Endometrial microvascular endothelial cells (primary cell): ENCODE measurements around the gene ST3GAL5. TPM values are rescaled to one million over a fixed set of nuclear protein-coding genes. Genes with fewer than 3 reads are reported as not detected.

ENCODE experiments used
- in situ Hi-C: cut with HindIII; loops from 2 replicates; pipeline ENCODE4 v1.10.0; 2017; ENCODE audit warnings: low sequenced_read_pairs, low pct_unique_long_range_greater_than_20kb; ENCODE audit errors: inconsistent ontology term
- total RNA-seq: library from RNA; depleted of rRNA; stranded (reverse); fragments of >200 nt; gene quantifications from one replicate; pipeline ENCODE4 v1.2.3, GENCODE V29; 2015; ENCODE audit errors: inconsistent ontology term

The ST3GAL5 gene
- total RNA-seq, 1 donor from 2014 or later, result 10.6 TPM

DNA sequence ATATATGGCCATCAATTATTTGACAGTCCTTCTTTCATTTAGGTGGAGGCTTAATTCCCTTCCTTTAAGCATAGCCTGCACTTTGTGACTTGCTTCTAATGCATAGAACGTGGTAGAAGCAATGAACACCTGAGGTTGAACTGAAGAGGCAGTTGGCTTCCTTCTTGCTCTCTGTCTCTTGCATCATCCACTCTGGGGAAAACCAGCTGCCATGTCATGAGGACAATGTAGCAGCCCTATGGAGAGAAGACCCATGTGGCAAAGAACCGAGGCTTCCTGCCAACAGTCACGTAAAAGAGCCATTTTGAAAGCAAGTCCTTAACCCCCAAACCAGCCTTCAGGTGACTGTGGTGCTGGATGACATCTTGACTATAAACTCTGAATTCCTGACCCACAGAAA, 88.2 kb downstream of the ST3GAL5 start:
- in situ Hi-C loops, result loop anchor here (25.0 kb wide), 1 partner anchor 88 kb away; no protein-coding TSS in a partner anchor

DNA sequence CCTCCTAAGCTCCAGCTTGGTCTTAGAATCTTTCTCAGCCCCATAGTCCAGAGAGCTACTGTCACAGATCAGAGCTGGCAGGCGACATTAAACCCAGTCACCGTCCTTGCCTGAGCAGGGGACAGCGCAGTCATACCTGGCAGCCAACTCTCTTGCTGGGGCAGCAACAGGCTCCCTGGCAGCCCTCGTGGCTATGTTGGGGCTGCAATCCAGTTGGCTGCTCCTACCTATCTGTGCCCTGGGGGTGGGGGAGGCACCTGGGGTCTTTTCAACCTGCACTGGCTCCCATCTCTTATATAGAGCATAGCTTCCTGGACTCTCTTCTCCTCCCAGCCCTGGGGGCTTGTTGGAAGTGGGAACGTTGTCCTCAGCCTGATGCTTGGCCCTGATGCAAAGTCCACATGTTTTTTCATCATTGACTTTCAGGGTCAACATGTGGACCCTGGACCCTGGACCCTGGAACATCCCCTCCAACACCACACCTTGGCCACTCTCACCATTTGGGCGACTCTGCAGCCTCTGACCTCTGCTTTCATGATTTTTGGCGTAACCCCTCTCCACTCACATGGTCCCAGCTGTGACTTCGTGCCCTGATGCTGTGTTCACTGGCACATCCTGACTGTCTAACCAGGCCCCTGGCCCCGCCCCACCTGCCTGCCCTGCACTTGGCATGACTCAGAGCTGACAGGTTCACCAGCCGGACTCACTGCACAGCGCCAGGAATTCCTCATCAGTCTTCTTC, 89.4 kb downstream of the ST3GAL5 start:
- in situ Hi-C loops, result no loop called here

DNA sequence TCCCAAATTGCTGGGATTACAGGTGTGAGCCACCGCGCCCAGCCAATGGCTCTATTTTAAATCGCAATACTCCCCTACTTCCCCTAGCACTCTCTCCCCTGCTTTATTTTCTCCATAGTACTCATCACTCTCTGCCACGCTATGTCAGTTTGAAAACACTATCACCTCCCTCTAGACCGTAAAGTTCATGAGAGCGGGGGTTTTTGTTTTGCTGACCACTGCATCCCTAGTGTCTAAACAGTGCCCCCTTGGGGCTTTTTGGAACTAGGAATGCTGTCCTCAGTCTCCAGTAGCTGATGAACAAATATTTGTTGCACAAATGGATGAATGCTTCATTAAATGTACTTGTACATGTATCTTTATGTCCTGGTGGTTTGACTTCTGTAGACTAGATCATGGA, 90.9 kb downstream of the ST3GAL5 start:
- in situ Hi-C loops, result no loop called here

DNA sequence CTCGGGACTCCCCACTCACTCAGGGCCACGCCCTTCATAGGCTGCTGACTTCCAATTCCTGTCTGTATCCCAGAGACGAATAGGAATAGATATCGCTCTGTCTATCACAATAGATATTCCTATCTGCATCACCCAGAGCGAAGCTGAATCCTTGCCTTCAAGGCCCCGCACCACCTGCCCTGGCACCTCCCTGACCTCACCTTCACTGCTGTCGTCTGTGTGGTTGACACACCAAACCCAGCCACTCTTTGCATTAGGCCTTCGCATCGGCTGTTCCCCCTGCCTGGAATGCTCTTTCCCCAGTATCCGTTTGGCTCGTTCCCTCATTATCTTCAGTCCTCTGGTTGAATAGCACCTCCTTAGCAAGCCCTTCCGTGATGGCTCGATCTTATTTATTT, 91.5 kb downstream of the ST3GAL5 start:
- in situ Hi-C loops, result no loop called here

DNA sequence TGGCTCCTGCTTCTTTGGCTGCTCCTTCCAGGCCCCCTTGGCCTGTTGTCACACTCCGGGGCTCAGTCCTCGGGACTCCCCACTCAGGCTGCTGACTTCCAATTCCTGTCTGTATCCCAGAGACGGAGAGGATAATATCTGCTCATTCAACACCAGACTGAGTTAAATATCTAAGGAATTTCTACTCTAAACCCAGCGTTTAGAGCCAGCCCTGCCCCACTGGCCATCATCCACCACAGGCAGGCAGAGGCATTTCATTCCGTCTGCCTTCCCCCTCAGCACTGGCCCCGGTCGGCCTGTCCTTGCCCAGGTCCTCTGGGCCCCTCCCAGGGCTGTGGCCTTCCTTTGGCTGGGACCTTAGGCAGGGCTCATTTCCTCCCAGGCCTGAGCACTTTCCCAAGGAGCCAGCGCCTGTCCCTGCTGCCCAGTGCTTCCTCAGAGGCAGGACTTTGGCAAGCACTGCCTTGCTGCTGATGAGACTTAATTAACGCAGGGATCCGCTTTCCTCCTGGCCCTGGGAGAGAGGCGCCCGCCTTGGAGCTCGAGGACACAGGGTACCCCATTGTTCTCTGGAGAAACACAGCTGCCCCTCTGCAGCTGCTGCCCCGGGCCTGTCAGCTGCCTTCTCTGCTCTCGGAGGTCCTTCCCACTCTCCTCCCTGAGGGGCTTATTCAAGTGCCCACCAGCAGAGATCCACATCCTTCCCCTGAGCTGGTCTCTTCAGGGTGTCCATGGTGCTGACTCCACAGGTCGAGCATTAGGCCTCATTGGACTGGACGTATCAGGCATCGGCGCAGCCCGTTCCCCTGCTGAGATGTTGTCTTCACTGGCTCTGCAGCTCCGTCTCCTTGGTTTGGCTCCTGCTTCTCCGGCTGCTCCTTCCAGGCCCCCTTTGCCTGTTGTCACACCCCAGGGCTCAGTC, 92.2 kb downstream of the ST3GAL5 start:
- in situ Hi-C loops, result no loop called here

DNA sequence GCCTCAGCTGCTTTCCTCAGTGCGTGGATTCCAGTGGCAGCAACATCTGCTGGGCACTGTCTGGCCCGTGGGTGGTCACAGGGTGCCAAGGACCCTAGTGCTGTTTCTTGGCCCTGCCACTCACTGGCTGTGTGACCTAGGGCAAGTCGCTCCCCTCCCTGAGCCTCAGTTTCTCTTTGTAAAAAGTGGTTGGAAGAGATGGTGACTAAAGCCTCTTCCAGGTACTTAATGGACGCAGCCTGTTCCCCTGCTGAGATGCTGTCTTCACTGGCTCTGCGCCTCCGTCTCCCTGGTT, 92.8 kb downstream of the ST3GAL5 start:
- in situ Hi-C loops, result no loop called here

DNA sequence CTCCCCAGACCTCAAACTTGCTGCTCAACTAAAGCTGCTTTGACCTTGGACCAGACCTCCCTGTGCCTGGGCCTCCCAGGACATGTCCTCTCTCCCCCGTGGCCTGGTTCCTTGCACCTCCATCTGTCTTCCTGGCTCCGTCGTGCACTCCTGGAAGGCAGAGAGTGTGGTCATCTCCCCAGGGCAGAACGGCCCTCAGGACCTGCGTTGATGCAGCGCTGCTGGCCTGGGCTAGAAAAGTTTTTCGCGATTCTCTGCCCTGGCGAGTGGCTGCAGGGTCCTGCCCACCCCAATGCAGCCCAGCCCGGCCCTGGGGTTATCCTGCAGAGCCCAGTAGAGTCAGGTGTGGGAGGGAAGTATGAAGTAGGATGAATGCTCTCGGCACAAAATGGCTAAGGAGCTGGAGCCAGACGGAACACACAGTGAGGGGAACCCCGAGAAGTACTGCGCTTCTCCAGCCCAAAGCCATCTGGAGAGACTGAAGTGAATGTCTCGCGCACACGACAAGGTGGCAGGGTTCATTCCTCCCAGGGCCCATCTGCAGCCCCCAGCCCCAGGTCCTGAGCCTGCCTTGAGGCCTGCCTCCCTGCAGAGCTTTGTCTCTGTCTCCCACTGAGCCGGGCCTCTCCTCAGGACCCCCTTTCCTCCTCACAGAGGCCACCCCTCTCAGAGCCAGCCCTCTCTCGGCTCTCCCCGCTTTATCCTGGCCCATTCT, 93.3 kb downstream of the ST3GAL5 start:
- in situ Hi-C loops, result no loop called here

DNA sequence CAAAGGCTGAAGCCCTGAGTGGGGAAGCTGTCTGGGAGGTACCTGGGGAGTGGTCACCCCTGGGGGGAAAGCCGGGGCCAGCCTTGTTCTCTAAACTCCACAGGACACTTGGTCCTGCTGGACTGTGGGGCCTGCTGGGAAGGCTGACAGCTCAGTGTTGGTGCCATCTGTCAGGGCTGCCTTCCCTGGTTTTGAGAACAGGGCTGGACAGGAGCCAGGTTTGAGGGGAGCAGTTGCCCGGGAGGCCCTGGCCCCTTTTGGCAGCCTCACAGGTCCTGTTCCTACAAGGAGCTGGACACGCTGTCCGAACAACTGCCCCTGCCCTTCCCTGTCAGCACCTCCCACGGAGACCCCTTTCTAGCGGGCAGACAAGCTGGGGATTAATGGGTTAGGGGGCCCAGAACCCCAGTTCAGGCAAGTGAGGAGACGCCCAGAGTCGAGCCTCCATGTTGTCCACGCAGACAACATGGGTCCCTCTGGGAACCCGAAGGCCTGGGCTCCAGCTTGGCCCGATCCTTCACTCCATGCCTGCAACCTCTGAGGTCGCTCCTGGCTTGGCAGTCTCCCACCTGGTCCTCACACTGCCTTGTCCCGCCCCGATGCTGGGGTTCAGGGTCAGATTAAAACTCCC, 94.2 kb downstream of the ST3GAL5 start:
- in situ Hi-C loops, result no loop called here

DNA sequence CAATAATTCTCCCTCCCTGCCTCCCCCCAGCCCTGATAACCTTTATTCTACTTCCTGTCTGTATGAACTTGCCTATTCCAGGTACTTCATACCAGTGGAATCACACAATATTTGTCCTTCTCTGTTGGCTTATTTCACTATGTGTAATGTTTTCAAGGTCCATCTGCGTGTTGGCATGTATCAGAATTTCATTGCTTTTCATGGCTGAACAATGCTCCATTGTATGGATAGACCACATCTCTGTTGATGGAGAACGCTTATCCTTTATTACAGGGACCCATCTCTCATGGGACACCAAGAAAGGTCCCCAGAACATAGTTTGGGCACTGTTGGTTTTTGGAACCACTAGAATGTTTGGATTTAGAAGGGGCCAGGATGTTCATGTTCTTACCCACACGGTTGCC, 94.8 kb downstream of the ST3GAL5 start:
- in situ Hi-C loops, result no loop called here

DNA sequence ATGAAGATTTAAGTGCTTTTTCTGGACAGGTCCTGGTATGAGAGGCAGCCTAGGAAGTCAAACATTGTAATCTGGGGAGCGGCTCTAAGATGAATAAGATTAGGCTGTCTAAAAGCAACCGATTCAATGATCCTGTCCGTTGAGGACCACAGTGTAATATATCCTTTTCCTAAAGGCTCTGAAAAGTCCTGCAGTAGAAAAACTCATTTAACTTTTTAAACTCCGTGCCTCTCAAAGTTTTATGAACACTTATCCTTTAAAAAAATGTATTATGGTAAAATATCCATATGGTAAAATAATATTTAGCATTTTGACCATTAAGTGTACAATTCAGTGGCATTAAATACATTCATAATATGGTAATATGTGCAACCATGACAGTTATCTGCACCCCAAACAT, 95.2 kb downstream of the ST3GAL5 start:
- in situ Hi-C loops, result no loop called here

DNA sequence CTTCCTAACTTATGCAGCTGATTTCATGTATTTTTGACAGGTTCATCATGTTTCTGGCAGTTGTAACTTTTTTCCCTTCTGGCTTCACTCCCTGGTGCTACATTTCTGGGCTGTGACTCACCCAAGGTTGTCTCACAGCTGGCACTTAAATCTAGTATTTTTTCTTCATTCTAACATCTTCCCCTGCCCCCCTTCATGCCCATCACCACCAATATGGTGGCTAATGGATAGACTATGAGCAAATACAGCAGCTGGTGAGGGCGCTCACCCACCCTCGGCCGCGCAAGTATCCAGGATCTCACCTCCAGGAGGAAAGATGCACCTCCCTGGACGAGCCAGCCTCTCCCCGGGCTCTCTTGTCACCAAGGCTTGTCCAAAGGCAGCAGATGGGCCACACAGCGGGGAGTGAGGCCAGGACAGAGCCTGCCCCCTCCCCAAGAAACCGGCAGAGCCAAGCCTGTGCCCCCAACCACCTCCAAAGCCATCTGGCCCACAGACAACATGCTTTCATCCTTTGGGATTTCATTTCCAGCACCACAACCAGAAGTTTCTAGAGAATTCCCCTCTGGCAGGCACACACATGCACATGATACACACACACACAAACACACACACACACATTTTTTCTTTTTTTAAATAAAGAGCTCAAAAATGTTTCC, 95.9 kb downstream of the ST3GAL5 start:
- in situ Hi-C loops, result no loop called here

DNA sequence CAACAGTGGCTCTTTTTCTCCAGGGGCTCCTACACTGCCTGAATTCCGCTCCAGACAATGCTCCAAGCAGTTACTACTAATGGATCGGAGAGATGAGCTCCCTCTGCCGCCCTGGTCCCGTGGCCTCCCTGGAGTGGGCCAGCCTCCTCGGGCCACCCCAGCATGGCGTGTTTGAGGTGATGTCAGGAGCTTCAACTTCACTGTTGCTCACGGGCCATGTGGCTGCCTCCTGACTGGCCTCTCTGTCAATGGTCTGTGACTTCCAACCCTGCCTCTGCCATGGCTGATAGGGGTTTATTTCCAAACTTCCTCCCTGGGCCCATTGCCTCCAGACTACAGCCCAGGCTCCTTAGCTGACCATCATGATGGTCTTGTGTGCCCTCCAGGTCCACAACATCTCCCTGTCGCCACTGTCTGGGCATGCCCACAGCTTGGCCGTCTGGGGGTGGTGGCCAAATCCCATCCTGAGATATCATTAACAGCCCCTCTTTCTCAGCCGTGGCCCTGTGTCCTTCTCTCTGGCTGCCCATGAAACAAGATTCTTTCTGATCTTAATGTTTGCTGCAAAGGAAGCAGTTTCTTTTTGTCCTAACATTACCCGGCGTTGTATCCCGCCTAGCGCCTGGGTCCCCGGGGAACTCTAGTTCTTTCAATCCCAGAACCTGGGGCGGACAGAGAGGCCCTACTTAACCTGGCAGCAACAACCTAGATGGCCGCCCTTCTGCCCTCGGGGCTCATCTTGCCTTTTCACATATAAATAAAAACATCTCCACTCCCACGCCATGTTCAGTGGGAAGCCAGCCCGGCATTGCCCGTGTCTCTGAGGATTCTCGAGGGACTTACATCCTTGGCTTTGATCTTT, 96.9 kb downstream of the ST3GAL5 start:
- in situ Hi-C loops, result no loop called here

DNA sequence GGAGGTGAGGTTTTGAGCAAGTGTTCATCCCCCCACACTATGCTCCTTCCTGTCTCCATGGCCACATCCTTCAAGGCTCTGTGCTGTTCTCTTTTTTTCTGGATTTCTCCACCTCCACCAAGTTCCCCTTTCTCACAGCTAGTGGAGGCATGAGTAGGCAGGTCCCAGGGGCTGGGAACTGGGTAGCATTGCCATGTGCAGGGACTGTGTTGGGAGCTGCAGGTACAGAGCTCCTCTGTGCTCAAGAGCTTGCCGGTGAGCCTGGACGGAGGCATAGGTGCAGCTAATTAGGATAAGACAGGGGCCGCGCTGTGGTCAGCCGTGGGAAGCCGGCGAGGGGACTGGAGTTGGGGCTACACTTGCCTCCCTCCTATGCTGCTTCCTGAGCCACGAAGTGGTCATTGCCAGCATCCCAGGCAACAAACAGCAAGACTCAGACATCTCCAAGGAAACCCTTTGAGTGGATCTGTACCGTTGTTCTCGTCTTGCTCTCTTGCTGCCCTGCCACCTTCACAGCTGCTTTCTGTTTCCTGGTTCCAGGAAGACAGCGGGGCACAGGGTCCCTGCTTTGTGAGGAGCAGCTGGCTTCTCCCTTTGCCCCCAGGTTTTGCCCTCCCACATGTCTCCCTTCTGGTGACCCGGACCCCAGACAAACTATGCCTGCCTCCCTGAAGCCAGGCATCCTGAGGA, 98.1 kb downstream of the ST3GAL5 start:
- in situ Hi-C loops, result no loop called here

DNA sequence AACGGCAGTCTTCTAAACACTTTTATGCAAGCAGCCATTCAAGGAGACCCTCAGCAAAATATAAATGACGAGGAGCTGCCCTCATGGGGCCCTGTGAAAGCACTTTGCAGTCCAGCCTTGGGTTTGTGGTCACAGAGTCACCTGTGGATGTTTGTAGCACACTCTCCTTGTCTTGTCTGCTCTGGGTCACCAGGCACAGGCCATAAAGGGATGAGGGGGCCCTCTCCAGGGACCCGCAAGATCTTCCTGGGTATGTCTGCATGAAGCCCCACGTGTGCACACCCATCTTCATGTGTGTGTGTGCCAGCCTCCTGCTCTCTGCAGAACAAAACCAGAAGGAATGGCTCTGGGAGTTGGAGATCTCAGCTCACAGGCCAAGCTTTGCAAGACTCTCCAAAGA, 98.8 kb downstream of the ST3GAL5 start:
- in situ Hi-C loops, result no loop called here

DNA sequence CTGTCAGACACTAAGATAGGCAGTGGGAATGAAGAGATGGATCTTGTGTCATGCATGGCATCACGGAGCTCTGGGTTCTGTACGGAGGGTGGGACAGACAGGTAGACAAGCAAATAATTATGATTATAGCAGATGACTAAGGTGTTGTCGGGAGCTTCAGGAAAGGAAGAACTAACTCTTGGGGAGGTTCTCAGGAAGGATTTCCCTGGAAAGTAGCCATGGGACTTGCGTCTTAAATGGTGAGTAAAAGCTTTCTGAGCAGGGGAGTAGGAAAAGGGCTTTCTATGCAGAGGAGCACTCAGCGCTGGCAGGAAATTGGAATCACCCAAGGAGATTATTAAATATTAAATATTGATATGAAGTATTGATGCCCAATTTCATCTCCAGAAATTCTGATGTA, 99.5 kb downstream of the ST3GAL5 start:
- in situ Hi-C loops, result no loop called here

DNA sequence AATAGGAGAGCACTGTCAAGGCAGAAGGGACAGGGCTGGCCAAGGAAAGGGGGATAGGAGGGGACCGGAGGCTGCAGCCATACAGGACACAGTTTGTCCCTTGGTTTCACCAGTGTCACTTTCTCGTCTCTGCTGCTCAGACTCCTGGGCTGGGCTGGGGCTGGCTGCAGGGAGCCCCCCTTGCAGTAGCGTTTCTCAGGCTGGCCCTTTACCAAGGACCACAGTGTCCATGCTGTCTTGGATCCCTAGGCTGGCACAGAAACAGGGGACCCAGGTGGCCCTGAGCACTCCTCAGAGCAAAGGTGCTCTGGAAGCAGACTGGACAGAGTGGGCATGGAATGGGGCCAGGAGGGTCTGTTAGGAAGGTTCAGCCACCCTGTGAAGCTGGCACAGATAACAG, 100.2 kb downstream of the ST3GAL5 start:
- in situ Hi-C loops, result no loop called here

DNA sequence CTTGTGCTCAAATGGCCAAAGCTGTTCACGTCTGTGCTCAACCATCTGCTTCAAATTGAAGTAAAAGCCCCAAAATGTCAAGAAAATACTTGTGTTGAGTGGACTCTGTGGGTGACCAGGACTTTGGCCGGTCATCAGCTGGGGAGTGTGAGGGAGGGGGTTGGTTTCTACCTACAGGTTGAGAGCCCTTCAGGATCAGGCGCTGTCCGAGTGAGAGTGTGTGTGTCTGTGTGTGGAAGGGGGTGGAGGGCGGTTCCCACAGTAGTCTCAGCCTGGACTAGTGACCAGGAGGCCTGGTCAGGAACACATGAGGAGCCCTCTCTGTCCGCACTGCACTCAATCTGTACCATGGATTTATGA, 100.8 kb downstream of the ST3GAL5 start:
- in situ Hi-C loops, result no loop called here
